ENCODE data around the gene RNF223. TPM values are rescaled to one million over a fixed set of nuclear protein-coding genes. Genes with fewer than 3 reads are reported as not detected.

Gene RNF223
- total RNA-seq, 1 experiment from 2014 or later = 5.0 TPM

- intact Hi-C loops (cut with micrococcal nuclease; ENCODE audit: unreplicated experiment) = loop anchor here (5.0 kb wide), 1 partner anchor 44 kb away; the partner anchor contains the start of gene C1orf159
- no peaks in the 10 kb centered on the region for H3K9me3 Mint-ChIP-seq (ENCODE audit: low read depth, unreplicated experiment)
- peaks cover 8% of the 10 kb centered on the region for H3K4me1 Mint-ChIP-seq (ENCODE audit: low read depth, unreplicated experiment)
- H3K27ac Mint-ChIP-seq (ENCODE audit: unreplicated experiment) = peak overlapping the region; percentile 88
- H3K36me3 Mint-ChIP-seq (ENCODE audit: insufficient read depth, unreplicated experiment) = peaks cover 59% of the 10 kb centered on the region
- TF ChIP-seq CTCF (IDR thresholded peaks at IDR 0.05; ENCODE audit: unreplicated experiment) = no peak
- TSS peak; percentile 25 for BruUV-seq (replicated peaks)
- no peaks in the 10 kb centered on the region for H3K27me3 Mint-ChIP-seq (ENCODE audit: unreplicated experiment)
- H3K4me3 Mint-ChIP-seq (ENCODE audit: low read depth, unreplicated experiment) = peak overlapping the region; percentile 63
- CTCF ChIA-PET = interaction anchor here (1.3 to 1.6 kb wide), 2 partner anchors 60 to 165 kb away, joined by 4 read pairs; partner anchors contain the start of gene ISG15
- no peak for DNase-seq
Measured at GRCh38 chr1:1072849-1073742, 1.0 kb downstream of the RNF223 start.

GRCh38 chr1:1072299-1072848 lies 1.7 kb downstream of the RNF223 start:
- no peak for TF ChIP-seq CTCF (IDR thresholded peaks at IDR 0.05; ENCODE audit: unreplicated experiment)
- CTCF ChIA-PET = no interaction called here
- H3K27me3 Mint-ChIP-seq (ENCODE audit: unreplicated experiment) = no peaks in the 10 kb centered on the region
- H3K27ac Mint-ChIP-seq (ENCODE audit: unreplicated experiment) = peak overlapping the region; percentile 88
- H3K4me1 Mint-ChIP-seq (ENCODE audit: low read depth, unreplicated experiment) = peaks cover 8% of the 10 kb centered on the region
- no peak for DNase-seq
- peak overlapping the region; percentile 63 for H3K4me3 Mint-ChIP-seq (ENCODE audit: low read depth, unreplicated experiment)
- H3K36me3 Mint-ChIP-seq (ENCODE audit: insufficient read depth, unreplicated experiment) = peaks cover 66% of the 10 kb centered on the region
- no TSS peak for BruUV-seq (replicated peaks)
- intact Hi-C loops (cut with micrococcal nuclease; ENCODE audit: unreplicated experiment) = loop anchor here (5.0 kb wide), 1 partner anchor 45 kb away; the partner anchor contains the start of gene C1orf159
- H3K9me3 Mint-ChIP-seq (ENCODE audit: low read depth, unreplicated experiment) = no peaks in the 10 kb centered on the region

GRCh38 chr1:1071486-1072298 lies 2.4 kb downstream of the RNF223 start:
- Mint-ChIP-seq H3K4me3 (ENCODE audit: low read depth, unreplicated experiment) (no peak overlapping the region), H3K4me1 (ENCODE audit: low read depth, unreplicated experiment) (peaks cover 8% of the 10 kb centered on the region), H3K27ac (ENCODE audit: unreplicated experiment) (no peak overlapping the region), H3K27me3 (ENCODE audit: unreplicated experiment) (no peaks in the 10 kb centered on the region), H3K36me3 (ENCODE audit: insufficient read depth, unreplicated experiment) (peaks cover 69% of the 10 kb centered on the region), H3K9me3 (ENCODE audit: low read depth, unreplicated experiment) (no peaks in the 10 kb centered on the region)
- CTCF ChIA-PET = no interaction called here
- no peak for TF ChIP-seq CTCF (IDR thresholded peaks at IDR 0.05; ENCODE audit: unreplicated experiment)
- intact Hi-C loops (cut with micrococcal nuclease; ENCODE audit: unreplicated experiment) = loop anchor here (5.0 kb wide), 1 partner anchor 46 kb away; the partner anchor contains the start of gene C1orf159
- DNase-seq = no peak
- BruUV-seq (replicated peaks) = no TSS peak

Data from Calu3 (cell line).